ENCODE measurements around the gene RAD51B. TPM values are rescaled to one million over a fixed set of nuclear protein-coding genes. Genes with fewer than 3 reads are reported as not detected.

Gene RAD51B
- total RNA-seq, 1 experiment from 2014 or later: 23.3 TPM

GRCh38 chr14:68470361-68470760, 650.8 kb downstream of the RAD51B start:
- POLR2A ChIA-PET (ENCODE audit: low non-redundant PET): no interaction called here
- BruUV-seq (replicated peaks): no TSS peak

GRCh38 chr14:68471029-68471963, 651.7 kb downstream of the RAD51B start:
- POLR2A ChIA-PET (ENCODE audit: low non-redundant PET): interaction anchor here (0.5 kb wide), 1 partner anchor 322 kb away, joined by 4 read pairs; no protein-coding TSS in a partner anchor
- Histone ChIP-seq H3K4me3 (ENCODE audit: low read depth, low read length, poor library complexity, severe bottlenecking) (no peak overlapping the region), H3K27me3 (replicated peaks; ENCODE audit: insufficient read depth, low read depth, low read length, poor library complexity) (no peaks in the 10 kb centered on the region), H3K4me1 (ENCODE audit: insufficient read depth, low read length, poor library complexity, severe bottlenecking) (peaks cover 4% of the 10 kb centered on the region), H3K27ac (ENCODE audit: low read depth, low read length, poor library complexity, severe bottlenecking) (no peak overlapping the region), H3K9me3 (ENCODE audit: low read depth, low read length, poor library complexity, severe bottlenecking) (no peaks in the 10 kb centered on the region), H3K36me3 (ENCODE audit: insufficient read depth, low read length, poor library complexity, severe bottlenecking) (no peaks in the 10 kb centered on the region)
- no peak for DNase-seq (ENCODE audit: low spot score)
- no TSS peak for BruUV-seq (replicated peaks)
- intact Hi-C loops (cut with micrococcal nuclease; ENCODE audit: unreplicated experiment): no loop called here
- CTCF ChIA-PET: no interaction called here
- TF ChIP-seq EZH2 (IDR thresholded peaks at IDR 0.05; ENCODE audit: borderline replicate concordance, low read depth, low read length, poor library complexity, severe bottlenecking) (no peak), CTCF (conservative IDR thresholded peaks at IDR 0.05; ENCODE audit: low read depth, low read length) (no peak)

More at GRCh38 chr14:68470361-68470760, 650.8 kb downstream of the RAD51B start:
- DNase-seq (ENCODE audit: low spot score): no peak
- H3K36me3 ChIP-seq (ENCODE audit: insufficient read depth, low read length, poor library complexity, severe bottlenecking): no peaks in the 10 kb centered on the region
- no peak overlapping the region for H3K27ac ChIP-seq (ENCODE audit: low read depth, low read length, poor library complexity, severe bottlenecking)
- intact Hi-C loops (cut with micrococcal nuclease; ENCODE audit: unreplicated experiment): no loop called here
- H3K4me3 ChIP-seq (ENCODE audit: low read depth, low read length, poor library complexity, severe bottlenecking): no peak overlapping the region
- no peaks in the 10 kb centered on the region for H3K27me3 ChIP-seq (replicated peaks; ENCODE audit: insufficient read depth, low read depth, low read length, poor library complexity)
- TF ChIP-seq CTCF (conservative IDR thresholded peaks at IDR 0.05; ENCODE audit: low read depth, low read length) (no peak), EZH2 (IDR thresholded peaks at IDR 0.05; ENCODE audit: borderline replicate concordance, low read depth, low read length, poor library complexity, severe bottlenecking) (no peak)
- no peaks in the 10 kb centered on the region for H3K9me3 ChIP-seq (ENCODE audit: low read depth, low read length, poor library complexity, severe bottlenecking)
- no peaks in the 10 kb centered on the region for H3K4me1 ChIP-seq (ENCODE audit: insufficient read depth, low read length, poor library complexity, severe bottlenecking)
- CTCF ChIA-PET: no interaction called here

- H3K4me1 ChIP-seq (ENCODE audit: insufficient read depth, low read length, poor library complexity, severe bottlenecking): peaks cover 11% of the 10 kb centered on the region
- ChIA-PET POLR2A (ENCODE audit: low non-redundant PET) (no interaction called here), CTCF (no interaction called here)
- no peak for DNase-seq (ENCODE audit: low spot score)
- H3K27ac ChIP-seq (ENCODE audit: low read depth, low read length, poor library complexity, severe bottlenecking): no peak overlapping the region
- H3K9me3 ChIP-seq (ENCODE audit: low read depth, low read length, poor library complexity, severe bottlenecking): no peaks in the 10 kb centered on the region
- no peaks in the 10 kb centered on the region for H3K27me3 ChIP-seq (replicated peaks; ENCODE audit: insufficient read depth, low read depth, low read length, poor library complexity)
- intact Hi-C loops (cut with micrococcal nuclease; ENCODE audit: unreplicated experiment): no loop called here
- no peak for TF ChIP-seq EZH2 (IDR thresholded peaks at IDR 0.05; ENCODE audit: borderline replicate concordance, low read depth, low read length, poor library complexity, severe bottlenecking)
- TF ChIP-seq CTCF (conservative IDR thresholded peaks at IDR 0.05; ENCODE audit: low read depth, low read length): no peak
- H3K36me3 ChIP-seq (ENCODE audit: insufficient read depth, low read length, poor library complexity, severe bottlenecking): no peaks in the 10 kb centered on the region
- no TSS peak for BruUV-seq (replicated peaks)
- no peak overlapping the region for H3K4me3 ChIP-seq (ENCODE audit: low read depth, low read length, poor library complexity, severe bottlenecking)
Measured at GRCh38 chr14:68471964-68472508, 652.5 kb downstream of the RAD51B start.

Measured in A673 (cell line).